H9 (cell line): ENCODE data around the gene DHCR24. TPM values are rescaled to one million over a fixed set of nuclear protein-coding genes. Genes with fewer than 3 reads are reported as not detected.

Experiments
- DNase-seq: peaks from one replicate; pipeline ENCODE4 v3.0.0-alpha.2; 2017
- H2AFZ ChIP-seq: one replicate; pipeline ENCODE4 v1.6.1; 2013; ENCODE audit warnings: mild to moderate bottlenecking, low read length, control low read depth, moderate library complexity
- H2AK5ac ChIP-seq: 2 replicates; pipeline ENCODE4 v1.6.1; 2013; ENCODE audit warnings: low read length, control low read depth, mixed read lengths; ENCODE audit not compliant: insufficient read length
- H2BK120ac ChIP-seq: one replicate; pipeline ENCODE4 v1.6.1; 2013; ENCODE audit warnings: low read depth, mild to moderate bottlenecking, low read length, control low read depth, inconsistent platforms; ENCODE audit not compliant: poor library complexity, severe bottlenecking
- H2BK12ac ChIP-seq: 2 replicates; pipeline ENCODE4 v1.6.1; 2013; ENCODE audit warnings: low read length, control low read depth, mixed read lengths, low read depth; ENCODE audit not compliant: insufficient read length
- H2BK15ac ChIP-seq: 2 replicates; pipeline ENCODE4 v1.6.1; 2013; ENCODE audit warnings: low read depth, low read length, control low read depth
- H2BK20ac ChIP-seq: one replicate; pipeline ENCODE4 v1.6.1; 2013; ENCODE audit warnings: low read depth, mild to moderate bottlenecking, low read length, control low read depth, inconsistent platforms; ENCODE audit not compliant: poor library complexity, severe bottlenecking
- H2BK5ac ChIP-seq: 2 replicates; pipeline ENCODE4 v1.6.1; 2013; ENCODE audit warnings: low read length, control low read depth, mixed read lengths; ENCODE audit not compliant: insufficient read length
- H3K14ac ChIP-seq: 2 replicates; pipeline ENCODE4 v1.6.1; 2013; ENCODE audit warnings: low read length, control low read depth; ENCODE audit not compliant: insufficient read depth
- H3K18ac ChIP-seq: 2 replicates; pipeline ENCODE4 v1.6.1; 2013; ENCODE audit warnings: low read depth, mild to moderate bottlenecking, mixed read lengths, low read length, control low read depth; ENCODE audit not compliant: insufficient read length
- H3K23ac ChIP-seq: 2 replicates; pipeline ENCODE4 v1.6.1; 2013; ENCODE audit warnings: low read length, control low read depth, mixed read lengths, low read depth; ENCODE audit not compliant: insufficient read length
- H3K23me2 ChIP-seq: 2 replicates; pipeline ENCODE4 v1.6.1; 2013; ENCODE audit warnings: low read depth, mild to moderate bottlenecking, mixed read lengths, low read length, control low read depth; ENCODE audit not compliant: insufficient read length, poor library complexity, severe bottlenecking
- H3K27ac ChIP-seq: 2 replicates; pipeline ENCODE4 v1.5.1; 2013; ENCODE audit warnings: low read length, control low read depth, mixed read lengths, low read depth; ENCODE audit not compliant: insufficient read length
- H3K27me3 ChIP-seq: 2 replicates; pipeline ENCODE4 v1.6.1; 2013; ENCODE audit warnings: low read length, control low read depth, inconsistent platforms; ENCODE audit not compliant: insufficient read depth
- H3K4ac ChIP-seq: 2 replicates; pipeline ENCODE4 v1.6.1; 2013; ENCODE audit warnings: low read depth, mild to moderate bottlenecking, control low read depth, inconsistent platforms, low read length, moderate library complexity
- H3K4me1 ChIP-seq: 2 replicates; pipeline ENCODE4 v1.6.1; 2013; ENCODE audit warnings: low read length, control low read depth, inconsistent platforms; ENCODE audit not compliant: insufficient read depth
- H3K4me2 ChIP-seq: 2 replicates; pipeline ENCODE4 v1.6.1; 2013; ENCODE audit warnings: low read length, control low read depth, mixed read lengths; ENCODE audit not compliant: insufficient read length, insufficient read depth
- H3K56ac ChIP-seq: 2 replicates; pipeline ENCODE4 v1.6.1; 2013; ENCODE audit warnings: low read depth, mild to moderate bottlenecking, mixed read lengths, low read length, control low read depth; ENCODE audit not compliant: insufficient read length
- H3K79me1 ChIP-seq: 2 replicates; pipeline ENCODE4 v1.6.1; 2013; ENCODE audit warnings: low read depth, mild to moderate bottlenecking, moderate library complexity, low read length, control low read depth, inconsistent platforms; ENCODE audit not compliant: insufficient read depth, poor library complexity, severe bottlenecking
- H3K79me2 ChIP-seq: 2 replicates; pipeline ENCODE4 v1.6.1; 2013; ENCODE audit warnings: low read length, control low read depth, inconsistent platforms; ENCODE audit not compliant: insufficient read depth
- H3K9ac ChIP-seq: 2 replicates; pipeline ENCODE4 v1.6.1; 2013; ENCODE audit warnings: low read length, control low read depth, mixed read lengths; ENCODE audit not compliant: insufficient read length; ENCODE audit errors: extremely low read depth
- H3K9me3 ChIP-seq: one replicate; pipeline ENCODE4 v1.6.1; 2013; ENCODE audit warnings: low read depth, low read length, inconsistent platforms; ENCODE audit not compliant: control insufficient read depth
- H3T11ph ChIP-seq: one replicate; pipeline ENCODE4 v1.6.1; 2013; ENCODE audit warnings: mild to moderate bottlenecking, low read length, control low read depth, inconsistent platforms
- H4K20me1 ChIP-seq: one replicate; pipeline ENCODE4 v1.6.1; 2013; ENCODE audit not compliant: control insufficient read depth, insufficient read length, insufficient read depth
- H4K5ac ChIP-seq: 2 replicates; pipeline ENCODE4 v1.6.1; 2013; ENCODE audit warnings: low read depth, mild to moderate bottlenecking, mixed read lengths, low read length, control low read depth; ENCODE audit not compliant: insufficient read length
- H4K8ac ChIP-seq: replicated peaks from 2 replicates; pipeline ENCODE4 v1.6.1; 2013; ENCODE audit warnings: low read length, control low read depth, mixed read lengths, low read depth; ENCODE audit not compliant: insufficient read length
- H4K91ac ChIP-seq: 2 replicates; pipeline ENCODE4 v1.6.1; 2013; ENCODE audit warnings: low read depth, mild to moderate bottlenecking, moderate library complexity, mixed read lengths, low read length, control low read depth; ENCODE audit not compliant: insufficient read length
- H3K27ac Mint-ChIP-seq, 3 experiments: 2 replicates in 2 of 3; 3 replicates in 1 of 3; pipeline ENCODE4 v1.8.0; 2020 to 2021; ENCODE audit warnings: mixed read lengths in 3 of 3, mild to moderate bottlenecking in 1 of 3, moderate library complexity in 1 of 3
- H3K27me3 Mint-ChIP-seq: 2 replicates; pipeline ENCODE4 v1.8.0; 2021; ENCODE audit warnings: low read depth, mild to moderate bottlenecking, moderate library complexity, mixed read lengths
- H3K36me3 Mint-ChIP-seq, 3 experiments: 2 replicates in 2 of 3; 3 replicates in 1 of 3; pipeline ENCODE4 v1.8.0; 2020 to 2021; ENCODE audit warnings: low read depth in 3 of 3, mixed read lengths in 3 of 3; ENCODE audit not compliant: insufficient read depth in 1 of 3
- H3K4me1 Mint-ChIP-seq, 2 experiments: 2 replicates each; pipeline ENCODE4 v1.8.0; 2020; ENCODE audit warnings: mixed read lengths in 2 of 2
- H3K4me3 Mint-ChIP-seq, 2 experiments: 2 replicates in 1 of 2; 3 replicates in 1 of 2; pipeline ENCODE4 v1.8.0; 2020 to 2021; ENCODE audit warnings: mild to moderate bottlenecking in 2 of 2, mixed read lengths in 2 of 2, moderate library complexity in 1 of 2
- H3K9me3 Mint-ChIP-seq, 2 experiments: 2 replicates in 1 of 2; 3 replicates in 1 of 2; pipeline ENCODE4 v1.8.0; 2020; ENCODE audit warnings: mild to moderate bottlenecking in 2 of 2, mixed read lengths in 2 of 2, moderate library complexity in 1 of 2
- CTCF ChIP-seq: fragments of 200-600 bp; sonication (generic); conservative IDR thresholded peaks from 3 replicates; pipeline ENCODE4 v1.8.0; 2021; ENCODE audit warnings: antibody characterized with exemption, mild to moderate bottlenecking
- WGBS: extraction: QIAGEN DNeasy Blood & Tissue Kit; methylation state at CpG from one replicate; pipeline ENCODE4 v1.1.7; 2013; ENCODE audit warnings: missing lambda C conversion rate, low lambda C conversion rate, mixed read lengths; ENCODE audit not compliant: insufficient read length; ENCODE audit errors: extremely low coverage; 5-methylcytosine and 5-hydroxymethylcytosine counted together
- total RNA-seq: library from RNA; stranded (reverse); gene quantifications from 2 replicates; pipeline ENCODE4 v1.2.1, GENCODE V29; 2021

DHCR24 gene
- total RNA-seq, 1 experiment from 2014 or later = 318 TPM

- Mint-ChIP-seq H3K4me1 (peaks cover 5 to 10% of the 10 kb centered on the region in 2 experiments), H3K27me3 (peaks cover 33% of the 10 kb centered on the region), H3K9me3 (no peaks in the 10 kb centered on the region), H3K27ac (no peak overlapping the region), H3K36me3 (no peaks in the 10 kb centered on the region), H3K4me3 (no peak overlapping the region)
- Histone ChIP-seq H3K27me3 (no peaks in the 10 kb centered on the region; the same call in 1 of the 2 replicates), H3K79me1 (no peaks in the 10 kb centered on the region), H3K56ac (no peak overlapping the region), H3K4me1 (no peaks in the 10 kb centered on the region), H3K18ac (no peak overlapping the region), H2AFZ (no peak overlapping the region), H2BK5ac (no peak overlapping the region), H3K14ac (no peak overlapping the region), H3T11ph (no peak overlapping the region), H3K9me3 (no peaks in the 10 kb centered on the region), H3K27ac (no peak overlapping the region), H3K9ac (no peak overlapping the region), H2BK15ac (no peak overlapping the region), H2BK12ac (no peak overlapping the region), H3K4me2 (no peak overlapping the region), H4K8ac (no peak overlapping the region), H2BK120ac (no peak overlapping the region), H2AK5ac (no peak overlapping the region), H4K91ac (no peak overlapping the region), H3K4ac (no peak overlapping the region), H2BK20ac (no peak overlapping the region), H3K79me2 (no peaks in the 10 kb centered on the region), H3K23ac (no peak overlapping the region), H3K23me2 (no peaks in the 10 kb centered on the region), H4K5ac (no peak overlapping the region), H4K20me1 (no peaks in the 10 kb centered on the region)
- TF ChIP-seq CTCF = no peak
- no CpG with 5 or more reads among the region's 4 CpGs for WGBS
- DNase-seq = peak; percentile 24
These were observed 83.1 kb downstream of the DHCR24 start for GRCh38 chr1:54803761-54804470.
